ENCODE results near the gene TSPAN9.
A peak's percentile ranks its signal among the peaks of the same experiment; 100 is the strongest.
"Not testable (repeated sequence)": the region's sequence is repeated elsewhere in the genome, so short reads cannot be mapped to it uniquely, and the experiment has no call there.

The TSPAN9 gene

DNA sequence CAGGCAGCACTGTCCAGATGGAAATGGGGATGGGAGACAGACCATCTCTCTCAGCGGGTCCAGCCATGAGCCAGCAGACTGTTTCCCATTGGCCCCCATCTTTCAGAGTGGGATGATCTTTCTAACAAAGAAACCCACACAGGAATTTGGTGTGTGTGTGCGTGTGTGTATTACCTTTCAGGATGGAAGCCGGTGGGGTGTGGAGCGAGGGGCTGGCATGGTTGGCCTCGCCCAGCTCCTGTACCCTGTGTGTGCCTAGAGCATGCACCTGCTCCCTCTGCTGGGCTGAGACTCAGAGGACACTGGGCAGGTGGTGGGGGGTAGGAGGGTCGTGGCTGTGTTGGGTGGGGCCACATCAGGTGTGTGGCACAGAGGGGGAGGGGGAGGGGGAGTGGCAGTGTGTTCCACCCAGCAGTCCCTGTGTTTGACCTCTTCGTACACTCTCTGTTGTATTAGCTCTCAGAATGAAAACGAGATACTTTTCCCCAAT lies 33.0 kb upstream of the TSPAN9 start:
- DNase-seq (ENCODE audit: low spot score), result no peak

DNA sequence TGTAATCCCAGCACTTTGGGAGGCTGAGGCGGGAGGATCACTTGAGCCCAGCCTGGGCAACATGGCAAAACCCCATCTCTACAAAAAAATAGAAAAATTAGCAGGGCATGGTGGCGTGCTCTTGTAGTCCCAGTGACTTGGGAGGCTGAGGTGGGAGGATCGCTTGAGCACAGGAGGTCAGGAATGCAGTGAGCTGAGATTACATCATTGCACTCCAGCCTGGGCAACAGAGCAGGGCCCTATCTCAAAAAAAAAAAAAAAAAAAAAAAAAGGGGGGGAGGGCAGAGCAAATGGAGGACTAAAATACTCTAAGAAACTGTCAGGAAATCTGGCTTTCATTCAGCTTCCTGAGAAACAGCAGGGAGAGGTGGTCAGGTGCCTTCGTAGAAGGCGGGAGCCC lies 31.7 kb upstream of the TSPAN9 start:
- DNase-seq (ENCODE audit: low spot score), result no peak

DNA sequence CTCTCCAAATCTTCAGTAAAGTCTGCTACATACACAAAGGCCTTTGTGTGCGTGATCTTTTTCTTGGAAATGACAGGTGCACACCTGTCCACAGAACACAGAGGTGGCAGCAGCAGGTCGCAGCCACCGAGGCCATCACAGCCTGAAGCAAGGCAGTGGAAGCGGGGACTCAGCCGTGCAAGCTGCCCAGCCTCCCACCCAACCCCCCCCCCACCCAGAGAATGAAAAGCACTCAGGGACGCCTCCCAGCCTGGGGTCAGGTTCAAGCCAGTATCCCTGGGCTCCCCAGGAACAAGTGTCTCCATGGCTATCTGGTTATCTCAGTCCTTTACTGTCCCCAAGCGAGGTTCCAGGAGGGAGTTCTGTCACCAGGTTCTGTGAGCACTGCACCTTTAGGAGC lies 31.2 kb upstream of the TSPAN9 start:
- no peak for DNase-seq (ENCODE audit: low spot score)

DNA sequence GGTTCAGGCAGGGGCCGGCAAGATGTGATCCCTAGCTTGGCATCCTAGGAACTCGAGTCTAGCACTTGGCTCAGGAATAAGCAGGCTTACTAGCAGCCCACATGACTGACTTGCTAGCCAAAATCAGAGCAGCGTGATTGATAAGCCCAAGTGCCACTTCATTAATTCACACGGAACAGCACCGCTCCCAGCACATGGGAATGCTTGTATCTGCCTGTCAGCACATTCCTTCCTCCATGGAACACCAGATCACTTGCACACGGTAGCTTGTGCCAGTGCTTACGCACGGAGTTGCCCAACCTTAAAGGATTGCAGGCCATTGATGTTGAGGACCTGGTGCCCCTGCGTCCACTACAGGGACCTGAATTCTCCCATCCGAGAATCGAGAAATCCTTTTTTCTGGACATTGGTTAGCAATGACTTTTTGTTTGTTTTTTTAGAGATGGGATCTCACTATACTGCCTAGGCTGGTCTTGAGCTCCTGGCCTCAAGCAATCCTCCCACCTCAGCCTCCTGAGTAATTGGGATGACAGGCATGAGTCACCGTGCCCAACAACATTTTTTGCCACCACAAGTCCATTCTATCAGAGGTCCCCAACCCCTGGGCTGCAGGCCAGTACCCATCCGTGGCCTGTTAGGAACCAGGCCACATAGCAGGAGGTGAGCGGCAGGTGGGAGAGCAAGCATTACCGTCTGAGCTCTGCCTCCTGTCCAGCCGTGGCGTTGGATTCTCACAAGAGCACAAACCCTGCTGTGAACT lies 30.6 kb upstream of the TSPAN9 start:
- no peak for DNase-seq (ENCODE audit: low spot score)

DNA sequence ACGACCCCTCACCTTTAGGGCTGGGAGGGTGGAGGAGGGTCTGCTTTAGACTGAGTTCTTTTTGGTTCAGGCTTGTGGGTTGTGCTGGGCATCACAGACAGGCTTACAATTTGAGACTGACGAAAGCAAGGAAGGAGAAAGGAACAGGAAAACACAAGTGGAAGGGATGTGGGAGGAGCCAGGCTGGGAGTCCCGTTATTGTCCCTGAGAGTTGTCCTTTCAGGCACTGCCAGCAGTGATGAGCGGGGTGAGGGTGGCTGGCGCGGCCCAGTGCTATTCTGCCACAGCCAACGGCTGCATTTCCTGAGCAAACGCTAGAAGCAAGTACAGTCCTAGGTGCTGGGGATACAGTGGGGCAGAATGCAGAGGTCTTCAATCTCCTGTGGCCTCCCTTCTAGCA lies 29.2 kb upstream of the TSPAN9 start:
- DNase-seq (ENCODE audit: low spot score), result no peak

DNA sequence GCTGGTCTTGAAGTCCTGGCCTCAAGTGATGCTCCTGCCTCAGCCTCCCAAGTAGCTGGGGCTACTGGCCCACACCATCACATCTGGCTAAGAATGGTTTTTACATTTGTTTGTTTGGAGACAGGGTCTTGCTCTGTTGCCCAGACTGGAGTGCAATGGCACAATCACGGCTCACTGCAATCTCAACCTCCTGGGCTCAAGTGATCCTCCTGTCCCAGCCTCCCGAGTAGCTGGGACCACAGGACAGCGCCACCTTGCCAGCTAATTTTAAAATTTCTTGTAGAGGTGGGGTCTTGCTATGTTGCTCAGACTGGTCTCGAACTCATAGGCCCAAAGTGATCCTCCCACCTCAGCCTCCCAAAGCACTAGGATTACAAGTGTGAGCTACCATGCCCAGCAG lies 28.6 kb upstream of the TSPAN9 start:
- no peak for DNase-seq (ENCODE audit: low spot score)

DNA sequence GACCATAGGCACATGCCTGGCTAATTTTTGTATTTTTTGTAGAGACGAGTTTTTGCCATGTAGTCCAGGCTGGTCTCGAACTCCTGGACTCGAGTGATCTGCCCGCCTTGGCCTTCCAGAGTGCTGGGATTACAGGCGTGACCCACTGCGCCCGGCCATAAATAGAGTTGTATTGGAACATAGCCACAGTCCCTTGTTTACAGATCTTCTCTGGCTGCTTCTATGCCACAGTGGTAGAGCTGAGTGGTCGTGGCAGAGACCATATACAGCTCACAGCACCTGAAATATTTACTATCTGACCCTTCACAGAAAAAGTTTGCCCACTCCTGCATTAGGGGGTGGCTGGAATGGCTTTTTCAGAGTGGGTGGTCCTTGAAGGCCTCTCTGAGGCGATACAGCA lies 28.0 kb upstream of the TSPAN9 start:
- DNase-seq (ENCODE audit: low spot score), result no peak

DNA sequence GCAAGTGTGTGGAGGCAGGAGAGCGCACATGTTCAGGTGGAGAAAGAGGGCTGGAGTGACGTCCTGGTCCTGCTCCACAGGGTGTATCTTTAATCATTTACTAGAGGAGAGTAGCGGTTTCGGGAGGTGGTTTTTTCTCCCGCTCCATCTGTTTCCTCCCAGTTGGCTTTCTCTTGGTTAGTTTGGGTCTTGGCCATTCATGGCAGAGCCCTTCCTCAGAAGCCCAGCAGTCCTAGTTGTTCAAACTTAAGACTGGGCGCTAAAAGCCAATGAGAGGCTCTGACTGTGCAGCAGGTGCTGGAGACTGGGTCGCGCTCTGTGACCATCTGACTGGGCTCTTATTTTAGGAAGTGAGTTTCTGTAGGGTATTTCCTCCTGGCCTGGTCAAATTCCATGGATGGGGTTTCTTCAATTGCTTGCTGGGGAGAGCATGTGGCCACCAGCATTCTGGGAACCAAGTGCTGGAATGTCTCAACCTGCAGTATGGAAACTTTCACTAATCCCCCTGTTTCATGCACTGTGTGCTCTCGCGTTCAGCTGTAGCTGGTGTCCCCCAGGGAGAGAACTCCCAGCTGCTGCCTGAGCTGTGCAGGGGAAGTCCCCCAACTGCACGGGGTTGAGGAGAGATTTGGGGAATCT lies 27.4 kb upstream of the TSPAN9 start:
- DNase-seq (ENCODE audit: low spot score), result no peak

DNA sequence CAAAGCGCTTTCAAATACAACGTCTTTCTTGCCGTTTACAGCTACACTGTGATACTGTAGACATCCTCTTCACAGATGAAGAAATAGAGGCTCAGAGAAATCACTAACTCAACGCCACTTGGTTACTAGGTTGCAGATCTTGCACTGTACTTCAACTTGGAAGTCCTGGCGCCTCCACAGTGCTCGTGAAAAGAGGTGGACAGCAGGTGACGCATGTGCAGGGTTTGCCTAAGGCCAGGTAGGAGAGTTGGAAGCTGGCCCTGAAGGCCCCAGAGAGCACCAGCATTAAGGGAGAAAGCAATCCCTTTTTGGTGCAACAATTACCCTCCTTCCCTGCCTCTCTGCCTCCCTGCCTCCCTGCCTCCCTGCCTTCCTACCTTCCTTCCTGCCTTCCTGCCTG lies 22.8 kb upstream of the TSPAN9 start:
- DNase-seq (ENCODE audit: low spot score), result no peak

DNA sequence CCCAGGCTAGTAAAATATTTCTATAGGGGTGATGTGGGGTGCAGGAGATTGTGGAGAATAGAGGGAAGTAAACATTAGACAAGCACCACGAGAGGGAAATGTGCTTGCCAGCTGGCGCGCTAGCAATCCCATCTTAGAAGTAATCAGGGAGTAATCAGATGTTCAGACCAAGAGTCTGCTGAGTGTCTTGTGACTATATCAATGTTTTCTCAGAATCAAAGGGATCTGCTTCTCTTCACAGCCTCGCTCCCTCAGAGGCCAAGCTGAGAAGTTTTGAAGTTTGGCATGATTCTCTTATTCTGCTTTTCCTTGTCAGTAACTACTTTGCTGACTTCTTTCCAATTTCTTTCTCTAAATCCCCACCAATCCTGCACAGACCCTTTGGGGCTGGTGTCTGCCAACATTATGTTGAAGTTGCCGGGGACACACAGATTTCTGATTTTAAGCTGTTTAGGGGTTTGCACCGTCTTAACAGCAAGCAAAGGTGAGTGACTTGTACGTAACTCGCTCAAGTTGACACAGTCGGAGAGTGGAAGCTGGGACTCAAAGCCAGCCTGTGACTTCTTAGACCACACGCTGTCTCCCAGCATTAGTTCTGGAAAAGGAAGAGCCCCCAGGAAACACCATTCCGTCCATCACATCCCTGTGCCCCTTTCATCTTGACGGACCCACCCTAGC lies 22.0 kb upstream of the TSPAN9 start:
- no peak for DNase-seq (ENCODE audit: low spot score)

DNA sequence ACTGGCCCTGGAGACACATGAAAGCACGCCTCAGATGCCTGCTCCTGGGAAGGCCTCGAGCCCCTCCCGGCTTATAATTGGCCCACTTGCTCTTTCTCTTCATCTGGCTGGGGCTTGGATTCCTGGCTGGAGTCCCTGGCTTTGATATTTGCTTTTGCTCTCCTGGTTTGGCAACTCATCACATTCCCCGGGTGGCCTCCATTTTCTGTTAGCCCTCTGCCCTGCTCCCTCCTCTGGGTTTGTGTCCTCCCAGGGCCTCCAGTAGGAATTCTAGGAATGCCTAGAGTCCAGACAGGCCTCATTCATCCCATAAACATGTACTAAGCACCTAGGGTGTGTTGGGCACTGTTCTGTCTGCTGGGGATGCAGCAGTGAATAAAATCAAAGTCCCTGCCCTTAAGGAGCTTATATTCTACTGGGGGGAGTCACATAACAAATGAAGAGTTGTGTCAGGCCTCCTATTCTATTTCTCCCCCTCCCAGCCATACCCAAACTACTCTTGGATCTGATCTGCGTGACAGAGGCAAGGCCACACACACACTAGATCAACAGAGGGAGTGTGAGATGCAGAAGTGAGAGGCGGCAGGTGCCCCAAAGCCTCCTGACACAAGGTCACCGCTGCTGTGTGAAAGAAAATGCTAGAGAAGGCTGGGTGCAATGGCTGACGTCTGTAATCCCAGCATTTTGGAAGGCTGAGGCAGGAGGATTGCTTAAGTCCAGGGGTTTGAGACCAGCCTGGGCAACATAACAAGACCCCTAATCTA lies 21.3 kb upstream of the TSPAN9 start:
- no peak for DNase-seq (ENCODE audit: low spot score)

DNA sequence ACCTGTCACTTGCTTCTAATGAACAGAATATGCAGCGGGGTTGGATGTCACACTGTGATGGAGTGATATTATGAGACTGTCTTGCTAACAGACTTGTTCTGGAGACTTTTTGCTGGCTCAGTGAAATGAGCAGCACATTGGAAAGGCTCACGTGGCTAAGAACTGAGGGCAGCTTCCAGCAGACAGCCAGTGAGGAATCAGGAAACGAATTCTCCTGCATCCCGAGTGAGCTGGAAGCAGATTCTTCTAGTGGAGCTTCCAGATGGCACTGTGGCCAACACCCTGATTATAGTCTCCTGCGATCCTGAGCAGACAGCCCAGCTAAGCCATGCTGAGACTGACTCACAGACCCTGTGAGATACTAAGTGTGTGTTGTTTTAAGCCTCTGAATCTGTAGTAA lies 16.1 kb upstream of the TSPAN9 start:
- no peak for DNase-seq (ENCODE audit: low spot score)

DNA sequence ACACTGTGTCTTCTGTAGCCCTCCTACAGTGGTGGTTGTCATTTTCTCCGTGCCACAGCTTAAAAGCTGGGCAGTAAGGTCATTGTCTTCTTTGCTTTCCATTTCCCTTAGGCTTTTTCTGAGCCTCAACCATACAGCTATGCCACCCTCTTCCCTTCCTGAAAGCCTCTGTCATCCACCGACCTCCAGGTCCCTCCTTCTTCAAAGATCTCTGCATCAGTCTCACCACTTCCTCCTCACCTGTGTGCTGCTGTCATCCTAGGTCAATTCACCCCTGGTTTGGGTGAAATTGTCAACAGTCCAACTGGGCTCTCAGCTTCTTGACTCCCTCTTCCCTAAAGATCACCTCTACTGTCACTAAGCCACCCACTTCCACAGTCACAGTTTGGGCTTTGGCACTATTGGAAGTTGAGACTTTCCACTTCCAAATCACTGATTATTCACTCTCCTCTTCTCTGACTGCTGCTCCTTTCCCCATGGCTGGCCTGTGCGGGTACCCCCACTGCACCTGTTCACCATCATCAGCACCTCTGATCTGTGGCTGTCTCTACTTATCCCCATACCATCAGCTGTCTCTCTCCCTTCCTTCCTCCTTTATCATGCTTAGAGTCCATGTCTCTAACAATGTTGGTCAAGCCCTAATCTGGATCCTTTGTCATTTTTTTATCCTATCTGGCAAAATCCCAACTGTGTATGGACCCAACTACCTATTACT lies 15.5 kb upstream of the TSPAN9 start:
- no peak for DNase-seq (ENCODE audit: low spot score)

DNA sequence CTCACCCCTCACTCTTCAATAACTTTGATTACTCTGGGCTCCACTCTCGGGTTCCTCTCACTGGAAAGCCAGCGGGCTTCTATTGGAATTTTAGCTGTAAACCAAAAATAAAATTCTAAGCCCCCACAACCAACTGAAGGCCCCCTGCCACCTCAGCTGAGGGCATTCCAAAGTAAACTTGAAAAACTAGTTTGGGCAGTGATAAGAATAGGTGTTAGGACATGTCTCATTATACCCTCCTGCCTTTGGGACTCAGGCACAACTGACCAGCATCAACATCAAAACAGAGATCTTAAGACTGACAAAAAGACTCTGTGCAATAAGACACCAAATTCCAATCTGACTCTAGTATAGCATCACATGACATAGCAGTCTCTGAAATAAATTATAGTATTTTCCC lies 11.9 kb upstream of the TSPAN9 start:
- no peak for DNase-seq (ENCODE audit: low spot score)

DNA sequence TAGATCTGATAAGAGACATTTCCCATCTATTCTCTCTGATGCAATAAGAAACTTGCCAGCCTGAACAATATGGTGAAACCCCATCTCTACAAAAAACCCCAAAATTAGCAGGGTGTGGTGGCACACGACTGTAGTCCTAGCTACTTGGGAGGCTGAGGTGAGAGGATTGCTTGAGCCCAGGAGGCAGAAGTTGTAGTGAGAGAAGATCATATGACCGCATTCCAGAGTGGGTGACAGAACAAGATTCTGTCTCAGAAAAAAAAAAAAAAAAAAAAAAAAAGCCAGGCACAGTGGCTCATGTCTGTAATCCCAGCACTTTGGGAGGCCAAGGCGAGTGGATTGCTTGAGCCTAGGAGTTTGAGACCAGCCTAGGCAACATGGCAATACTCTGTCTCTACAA lies 11.3 kb upstream of the TSPAN9 start:
- not testable (repeated sequence) for DNase-seq (ENCODE audit: low spot score)

DNA sequence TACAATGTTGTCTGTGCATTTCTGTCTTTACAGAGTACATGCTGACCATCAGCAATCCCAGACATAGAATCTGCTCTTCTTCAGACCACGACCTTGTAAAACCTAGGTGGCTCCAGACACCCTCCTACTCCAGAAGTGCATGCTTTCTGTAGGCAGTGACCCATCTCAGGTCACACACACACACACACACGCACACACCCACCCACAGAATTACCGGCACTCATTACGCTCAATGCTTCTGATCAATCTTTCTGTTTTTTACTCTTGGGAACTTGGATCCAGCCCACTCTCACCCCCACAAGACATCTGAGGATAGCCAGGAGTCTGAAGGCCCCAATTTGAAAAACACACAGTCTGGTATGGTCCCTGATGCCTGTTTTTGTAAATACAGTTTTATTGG lies 7.5 kb upstream of the TSPAN9 start:
- no peak for DNase-seq (ENCODE audit: low spot score)

DNA sequence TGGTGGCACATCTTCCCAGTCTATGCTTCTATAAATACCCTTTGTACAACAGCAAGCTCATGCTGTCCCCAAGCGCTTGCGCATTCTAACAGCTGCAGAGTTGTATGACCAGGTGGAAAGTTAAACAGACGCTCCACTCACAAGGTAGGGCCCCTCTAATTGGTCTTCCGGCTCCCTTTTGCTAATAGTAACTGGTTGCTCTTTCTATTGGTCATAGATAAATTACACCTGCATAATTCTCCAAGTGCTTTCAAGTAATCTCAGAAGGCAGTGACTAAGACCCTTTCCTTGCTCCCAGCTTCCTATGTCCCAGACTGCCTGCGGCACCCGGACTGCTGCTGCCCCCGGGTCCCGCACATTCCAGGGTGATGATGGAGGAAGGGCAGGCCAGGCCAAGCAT lies 6.1 kb upstream of the TSPAN9 start:
- no peak for DNase-seq (ENCODE audit: low spot score)

DNA sequence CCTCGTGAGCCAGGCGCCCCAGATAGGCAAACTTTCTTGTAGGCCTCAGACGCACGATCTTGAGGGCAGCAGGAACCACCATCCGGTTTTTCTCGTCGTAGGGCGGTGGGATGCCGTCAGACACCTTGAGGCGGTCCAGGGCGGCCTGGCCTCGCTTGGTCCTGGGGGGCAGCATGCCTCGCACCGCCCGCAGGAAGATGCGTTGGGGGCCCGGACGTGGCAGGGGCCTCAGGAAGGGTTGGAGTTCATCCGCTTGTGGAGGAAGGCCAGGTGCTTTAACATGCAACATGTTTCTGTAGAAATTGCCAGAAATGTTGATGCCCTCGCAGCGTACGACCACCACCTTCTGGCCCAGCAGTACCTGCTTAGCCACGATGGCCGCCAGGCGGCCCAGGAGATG lies 5.5 kb upstream of the TSPAN9 start:
- DNase-seq (ENCODE audit: low spot score), result no peak

DNA sequence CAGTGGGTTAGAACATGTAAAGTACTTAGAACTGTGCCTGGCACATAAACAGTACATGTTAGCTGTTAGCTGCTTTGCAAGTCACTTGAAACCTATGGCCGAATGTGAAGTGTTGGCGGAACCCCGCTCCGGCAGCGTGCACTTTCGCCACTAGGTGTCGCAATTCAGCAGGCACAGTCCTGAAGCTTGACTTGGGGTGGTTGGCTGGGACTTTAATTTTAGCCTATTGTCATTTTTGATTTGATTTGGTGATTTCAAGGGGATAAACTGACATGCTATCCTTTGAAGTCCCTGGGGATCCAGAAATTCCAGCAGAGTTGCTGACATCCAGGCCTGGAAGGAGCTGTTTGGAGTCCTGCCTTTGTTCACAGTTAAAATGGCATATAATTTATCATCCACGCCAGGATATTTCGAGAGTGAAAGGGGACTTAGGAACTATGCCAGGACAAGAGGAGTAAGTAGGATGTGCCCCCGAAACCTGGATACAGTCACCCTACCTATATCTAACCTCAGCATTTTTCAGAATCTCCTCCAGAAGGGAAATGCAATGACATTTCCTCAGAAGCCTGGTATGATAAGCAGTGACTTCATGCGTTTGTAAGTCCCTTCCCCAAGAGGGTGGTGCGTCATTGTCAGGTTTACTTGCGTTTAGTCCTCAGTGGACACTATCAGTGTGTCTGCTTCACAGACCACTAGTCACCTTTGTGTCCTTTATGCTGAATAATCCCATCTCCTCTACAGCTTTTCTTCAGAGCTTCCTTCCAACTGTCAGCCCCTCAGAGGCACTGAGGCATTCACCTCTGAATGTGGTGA lies 3.5 kb upstream of the TSPAN9 start:
- peak; percentile 81 for DNase-seq (ENCODE audit: low spot score)

DNA sequence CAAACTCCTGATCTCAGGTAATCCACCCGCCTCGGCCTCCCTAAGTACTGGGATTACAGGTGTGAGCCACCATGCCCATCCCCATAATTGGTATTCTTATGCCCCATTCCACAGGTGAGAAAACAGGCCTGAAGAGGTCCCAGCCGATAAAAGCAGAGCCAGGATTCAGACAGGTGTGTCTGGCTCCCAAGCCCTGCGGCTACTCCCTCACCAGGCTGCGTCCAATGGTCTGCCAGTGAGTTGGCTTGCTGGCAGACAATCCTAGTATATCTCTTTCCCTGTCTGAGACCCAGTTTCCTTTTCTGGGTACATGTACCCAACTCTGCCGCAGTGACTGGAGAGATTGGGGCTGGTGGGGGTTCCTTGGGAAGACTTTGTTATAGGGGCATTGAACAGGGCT lies 1.9 kb upstream of the TSPAN9 start:
- no peak for DNase-seq (ENCODE audit: low spot score)

DNA sequence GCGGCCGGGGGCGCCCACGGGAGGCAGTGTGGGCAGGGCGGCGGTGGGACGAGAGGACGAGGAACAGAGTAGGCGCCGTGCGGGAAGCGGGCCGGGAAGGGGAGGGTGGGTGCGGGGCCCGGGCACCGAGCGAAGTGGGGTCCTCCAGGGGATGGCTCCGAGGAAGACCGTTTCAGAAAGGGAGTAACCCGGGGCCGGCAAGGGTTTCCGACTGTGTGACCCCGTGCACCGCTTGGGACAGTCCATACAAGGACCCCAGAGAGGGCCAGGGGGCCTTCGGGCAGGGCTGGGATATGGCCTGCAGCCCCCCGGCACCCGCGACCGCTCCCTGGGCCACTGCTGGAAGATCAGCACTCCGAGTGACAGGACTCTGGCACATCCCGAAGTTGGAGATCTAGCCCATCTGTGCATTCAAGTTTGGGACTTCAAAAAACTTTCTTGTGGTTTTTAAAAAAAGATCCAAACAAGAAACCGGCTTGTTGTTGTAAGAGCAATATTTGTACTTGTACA lies 448 bp downstream of the TSPAN9 start:
- peak; percentile 30 for DNase-seq (ENCODE audit: low spot score)
